Stimulated activated CD4-positive, alpha-beta T cell treated with anti-CD3 and anti-CD28 coated beads, Interleukin-2, amount 100 ng/mL, for 24 hours (primary cell): ENCODE results near the gene MAML3.

Experiments used
- DNase-seq, 2 donors: peaks; one replicate each; pipeline ENCODE4 v3.0.0-alpha.2; 2020

Gene MAML3

DNA sequence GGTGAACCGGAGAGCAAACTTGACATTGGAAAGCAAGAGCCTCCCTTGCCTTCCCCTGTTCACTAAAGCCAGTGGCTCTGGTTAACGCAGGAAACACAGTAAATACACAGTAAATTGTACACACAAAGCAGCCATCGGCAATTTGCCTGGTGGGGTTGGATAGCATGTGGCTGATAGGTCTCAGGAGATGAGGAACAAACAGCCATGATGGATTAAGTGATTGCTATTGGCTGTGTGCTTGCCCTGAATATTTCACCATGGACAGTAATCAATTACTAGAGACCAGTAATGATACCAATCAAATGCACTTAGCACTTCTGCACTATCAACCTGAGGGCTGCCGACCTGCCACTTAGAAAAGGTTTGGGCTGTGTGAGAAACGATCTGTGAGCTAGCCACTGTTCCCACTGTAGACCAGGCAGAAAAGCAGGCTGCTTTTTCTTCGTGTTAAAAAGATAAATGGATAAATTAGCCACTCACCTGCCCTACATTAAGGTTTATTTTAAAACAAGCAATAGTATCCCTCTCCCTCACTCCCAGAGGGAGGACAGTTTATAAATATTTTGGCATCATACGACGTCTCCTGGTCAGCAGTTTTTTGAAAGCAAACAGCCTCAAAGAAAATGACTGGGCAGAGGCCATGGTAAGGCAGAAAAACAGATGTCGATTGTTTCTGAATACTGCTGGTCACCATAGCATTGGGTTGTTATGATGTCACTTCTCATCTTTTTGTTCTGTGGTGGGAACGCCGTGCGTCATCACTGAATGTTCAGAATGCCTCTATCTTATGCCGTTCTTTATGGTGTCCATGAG, 167.1 kb downstream of the MAML3 start:
- no peak for DNase-seq

DNA sequence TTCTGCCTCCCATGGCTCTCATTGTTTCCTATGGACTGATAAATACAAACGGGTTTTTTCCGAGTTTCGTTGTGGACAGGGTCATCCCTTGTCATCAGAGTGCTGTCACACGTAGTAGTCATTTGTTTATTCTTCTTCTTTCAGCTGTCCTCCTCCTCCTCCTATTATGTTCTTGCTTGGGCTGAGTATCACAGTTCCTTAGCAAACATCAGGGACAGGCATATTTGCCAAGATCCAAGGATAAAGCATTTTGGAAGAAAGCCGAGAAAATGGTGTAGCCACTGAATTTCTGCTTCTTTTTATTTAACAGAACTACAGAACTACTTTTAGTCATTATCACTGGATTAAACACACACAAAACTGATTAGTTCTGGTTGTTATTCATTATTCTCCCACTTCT, 167.9 kb downstream of the MAML3 start:
- no peak for DNase-seq

DNA sequence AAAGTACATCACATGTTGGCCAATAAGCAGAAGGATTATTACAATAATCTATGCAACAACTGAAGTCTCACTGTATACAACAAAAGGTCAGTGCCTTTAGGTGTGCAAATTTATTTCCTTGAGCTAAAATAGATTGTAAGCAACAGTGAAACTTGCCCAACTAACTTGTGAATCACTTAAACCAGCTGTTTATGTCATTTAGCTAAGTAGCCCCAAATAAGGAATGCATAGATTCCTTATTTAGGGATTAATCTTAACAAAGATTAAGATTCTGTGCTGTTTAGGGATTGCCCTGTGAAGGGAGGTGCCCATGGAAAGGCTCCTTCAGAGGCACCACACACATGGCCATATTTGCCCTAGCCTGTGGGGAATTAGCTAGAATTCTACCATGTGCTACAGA, 168.6 kb downstream of the MAML3 start:
- no peak for DNase-seq

DNA sequence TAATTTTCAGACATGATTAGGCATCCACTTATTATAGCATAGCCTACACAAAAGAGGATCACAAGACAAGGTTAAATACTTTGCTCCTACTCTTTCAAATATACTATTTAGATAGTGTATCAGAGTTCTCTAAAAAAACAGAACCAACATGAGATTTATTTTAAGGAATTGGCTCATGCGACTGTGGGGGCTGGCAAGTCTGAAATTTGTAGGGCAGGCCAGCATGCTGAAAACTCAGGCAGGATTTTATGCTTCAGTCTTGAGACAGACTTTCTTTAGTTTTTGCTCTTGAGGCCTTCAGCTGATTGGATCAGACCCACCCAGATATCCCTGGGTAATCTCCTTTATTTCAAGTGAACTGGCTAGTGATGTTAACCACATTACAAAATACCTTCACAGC, 169.5 kb downstream of the MAML3 start:
- no peak for DNase-seq

DNA sequence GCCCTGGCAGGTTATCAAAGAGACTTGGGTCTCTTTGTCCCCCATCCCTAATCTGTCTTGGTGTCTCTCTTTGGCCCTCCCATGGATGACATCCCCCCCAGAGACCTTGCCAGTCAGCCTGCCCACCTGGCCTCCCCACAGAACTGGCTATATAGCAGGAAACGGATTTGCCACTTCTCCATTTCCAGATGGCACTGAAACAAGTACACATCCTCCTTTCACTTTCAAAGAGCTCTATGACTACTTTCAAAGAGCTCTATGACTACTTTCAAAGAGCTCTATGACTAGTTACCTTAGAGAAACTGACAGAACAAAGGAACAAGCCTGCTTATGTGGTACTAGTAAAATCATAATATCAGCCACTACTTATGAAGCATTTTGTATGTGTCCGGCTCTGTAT, 175.3 kb downstream of the MAML3 start:
- no peak for DNase-seq

DNA sequence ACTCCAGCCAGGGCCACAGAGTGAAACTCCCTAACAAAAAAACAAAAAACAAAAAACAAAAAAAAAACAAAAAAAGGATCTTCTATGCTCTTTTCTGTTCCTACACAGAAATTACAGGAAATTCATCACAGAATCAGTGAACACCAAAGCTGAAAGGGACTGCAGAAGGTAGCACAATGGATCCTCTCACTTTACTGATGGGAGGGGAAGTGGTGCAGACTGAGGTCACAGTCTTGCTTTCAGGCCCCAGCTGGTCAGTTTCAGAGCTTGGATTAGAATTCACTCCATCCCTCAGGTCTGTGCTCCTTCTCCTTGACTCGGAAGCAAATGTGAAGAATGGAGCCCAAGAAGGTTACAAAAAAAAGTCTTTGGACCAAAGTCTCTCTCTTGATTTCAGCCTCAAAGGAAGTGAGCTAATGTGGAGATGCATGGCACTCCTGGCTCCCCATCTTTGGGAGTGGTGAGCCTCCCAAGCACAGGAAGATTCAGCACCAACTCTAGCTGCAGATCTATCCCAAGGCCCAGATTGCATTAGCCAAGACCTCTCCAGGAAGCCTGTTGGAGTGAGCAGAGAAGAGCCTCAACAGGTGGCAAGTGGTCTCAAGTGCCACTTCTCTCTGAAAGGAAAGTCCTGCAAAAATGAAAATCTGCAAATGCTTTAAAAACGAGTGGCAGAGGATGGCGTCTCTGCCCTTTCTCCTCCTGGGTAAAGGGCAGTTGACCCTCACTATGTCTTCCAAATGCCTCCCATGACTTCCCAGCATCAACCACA, 176.0 kb downstream of the MAML3 start:
- DNase-seq, result no peak

DNA sequence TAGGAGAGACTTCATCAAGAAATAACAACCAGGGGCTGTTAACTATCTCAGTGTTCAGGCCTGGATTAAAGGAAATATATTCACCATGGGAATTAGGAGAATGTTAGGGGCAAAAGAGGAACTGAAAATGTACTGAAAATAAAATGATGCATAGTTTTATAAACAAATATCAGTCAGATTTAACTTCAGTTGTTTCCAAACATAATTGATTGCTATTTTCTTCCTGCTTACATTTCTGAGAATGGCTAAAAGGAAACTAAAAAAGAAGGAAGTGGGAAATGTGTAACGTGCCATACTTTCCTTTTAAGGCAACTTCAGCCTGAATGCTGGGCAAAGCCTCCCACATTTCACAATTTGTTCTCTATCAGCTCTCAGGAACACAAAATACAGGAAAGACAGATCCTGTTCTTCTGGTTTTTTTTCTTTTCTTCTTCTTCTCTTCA, 178.1 kb downstream of the MAML3 start:
- no peak for DNase-seq

DNA sequence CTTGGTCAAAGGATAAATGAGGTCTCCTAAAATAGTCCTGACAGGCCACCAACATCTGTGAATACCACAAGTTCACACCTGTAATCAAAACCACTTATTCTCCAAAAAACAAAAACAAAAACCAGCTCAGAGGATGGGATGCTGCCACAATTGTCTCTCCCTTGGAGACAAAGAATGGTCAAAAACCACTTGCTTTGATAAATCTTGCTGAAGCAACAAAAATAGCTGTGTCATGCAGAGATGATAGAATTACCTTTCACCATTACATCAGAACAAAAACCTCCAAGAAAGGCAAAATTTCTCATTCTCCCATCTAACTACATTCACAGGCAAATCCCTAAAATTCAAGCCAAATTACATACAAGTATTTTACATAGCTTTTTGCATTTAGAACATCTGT, 180.4 kb downstream of the MAML3 start:
- DNase-seq, result no peak

DNA sequence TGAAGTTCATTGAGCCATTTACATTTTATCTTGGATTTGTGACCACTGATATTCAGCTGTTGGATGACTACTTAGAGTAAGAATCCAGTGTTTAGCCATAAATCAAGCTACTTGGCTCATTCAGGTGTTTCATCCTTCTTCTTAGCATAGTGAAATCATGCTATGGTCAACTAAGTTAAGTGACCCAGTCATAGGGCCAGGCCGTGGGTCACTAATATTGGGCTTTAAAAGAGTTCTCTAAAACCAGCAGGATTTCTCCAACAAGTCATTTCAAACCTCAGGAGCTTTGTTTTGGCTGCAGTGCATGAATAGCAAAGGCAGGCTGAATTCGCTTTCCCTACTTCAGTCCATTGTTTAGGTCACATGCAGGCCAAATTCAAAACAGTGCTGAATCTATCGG, 181.0 kb downstream of the MAML3 start:
- no peak for DNase-seq

DNA sequence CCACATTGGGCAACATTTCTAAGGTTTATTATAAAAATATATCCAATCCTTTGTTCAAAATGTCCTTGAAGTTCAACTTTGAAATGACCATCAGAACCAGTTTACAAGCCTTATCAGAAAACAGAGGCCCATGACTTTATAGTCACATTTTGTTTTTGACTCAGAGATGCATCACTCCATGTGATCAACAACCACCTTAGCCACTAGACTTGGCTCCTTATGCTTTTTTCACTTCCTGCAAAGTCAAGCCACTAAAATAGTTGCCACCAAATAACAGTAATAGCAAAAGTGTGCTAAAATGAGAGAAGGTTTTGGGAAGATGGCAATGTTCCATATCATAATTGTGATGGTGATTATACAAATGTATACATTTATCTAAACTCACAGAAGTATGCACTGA, 181.7 kb downstream of the MAML3 start:
- no peak for DNase-seq

DNA sequence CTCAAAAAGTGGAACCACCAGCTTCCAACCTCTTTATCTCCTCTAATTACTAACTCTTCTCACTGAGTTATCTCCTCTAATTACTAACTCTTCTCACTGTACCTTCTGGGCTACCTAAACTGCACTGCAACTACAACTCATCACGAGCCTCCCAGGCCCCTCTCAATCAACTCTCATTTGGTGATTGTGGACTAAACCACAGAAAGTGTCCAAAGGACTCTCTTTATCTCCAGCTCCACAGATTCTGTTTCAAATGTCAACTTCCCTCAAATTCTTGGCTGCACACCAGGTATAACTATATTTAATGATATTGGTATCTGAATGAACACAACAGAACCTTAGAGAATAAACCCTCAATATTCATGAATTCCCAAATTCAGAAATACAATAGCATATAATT, 182.9 kb downstream of the MAML3 start:
- DNase-seq, result no peak

DNA sequence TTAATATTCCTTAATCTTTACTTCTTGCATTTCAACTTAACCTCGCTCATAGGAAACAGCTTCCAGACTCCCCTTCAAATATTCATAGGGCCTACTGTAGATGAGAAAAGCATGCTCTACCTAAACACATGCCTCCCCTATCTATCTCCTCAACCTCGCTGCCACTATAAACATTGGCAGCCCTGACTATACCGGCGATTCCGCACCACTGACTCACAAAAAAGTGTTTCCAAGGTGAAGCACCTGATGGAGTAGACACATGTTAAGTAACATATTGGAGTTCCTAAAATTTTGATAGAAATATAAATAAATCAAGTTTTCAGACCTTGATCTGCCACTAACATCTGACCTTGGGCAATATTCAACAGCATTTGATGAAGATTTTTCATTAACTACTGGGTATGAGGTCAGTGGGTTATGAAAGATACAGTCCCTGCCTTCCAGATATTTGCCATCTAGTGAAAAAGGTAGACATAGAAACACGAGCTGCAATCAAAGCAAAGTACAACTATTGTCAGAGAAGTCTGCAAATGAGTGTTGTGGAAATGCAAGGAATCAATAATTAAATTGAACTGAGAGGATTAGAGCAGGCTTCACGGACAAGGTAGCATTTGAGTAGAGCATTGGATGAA, 184.2 kb downstream of the MAML3 start:
- DNase-seq, result no peak

DNA sequence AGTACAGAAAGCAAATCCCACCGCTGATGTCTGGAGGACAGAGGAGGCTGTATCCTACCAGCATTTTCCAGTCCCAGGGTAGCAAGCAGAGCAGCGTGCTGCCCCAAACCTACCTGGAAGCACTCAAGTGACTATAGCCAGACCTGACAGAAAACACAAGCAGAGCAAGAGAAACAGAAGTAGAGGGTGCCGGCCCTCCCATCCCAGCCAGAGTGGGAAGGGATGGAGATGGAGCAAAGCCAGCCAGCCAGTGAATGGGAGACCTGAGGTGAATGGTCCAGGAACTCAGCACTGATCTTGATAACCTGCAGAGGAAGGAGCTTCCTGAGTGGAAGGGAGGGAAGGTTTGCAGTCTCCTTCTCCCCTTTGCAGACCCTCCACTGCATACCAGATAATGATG, 185.2 kb downstream of the MAML3 start:
- DNase-seq, result no peak

DNA sequence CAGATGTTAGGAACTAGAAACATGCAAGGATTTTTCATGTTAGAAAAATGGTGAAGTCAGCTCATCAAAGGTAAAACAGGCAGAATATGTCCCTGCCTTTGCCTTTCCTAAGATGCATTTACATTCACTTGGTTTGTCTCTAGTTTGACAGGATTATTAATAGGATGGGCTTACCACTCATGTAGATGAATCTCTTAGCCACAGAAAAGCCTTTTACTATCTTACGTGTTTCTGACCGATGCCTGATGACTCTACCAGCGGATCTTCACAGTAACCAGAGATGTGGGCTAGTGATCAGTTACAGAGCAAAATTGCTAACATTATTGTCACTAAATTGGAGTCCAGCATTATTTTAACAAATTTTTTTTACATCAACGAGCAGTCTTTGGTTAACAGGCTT, 187.6 kb downstream of the MAML3 start:
- no peak for DNase-seq

DNA sequence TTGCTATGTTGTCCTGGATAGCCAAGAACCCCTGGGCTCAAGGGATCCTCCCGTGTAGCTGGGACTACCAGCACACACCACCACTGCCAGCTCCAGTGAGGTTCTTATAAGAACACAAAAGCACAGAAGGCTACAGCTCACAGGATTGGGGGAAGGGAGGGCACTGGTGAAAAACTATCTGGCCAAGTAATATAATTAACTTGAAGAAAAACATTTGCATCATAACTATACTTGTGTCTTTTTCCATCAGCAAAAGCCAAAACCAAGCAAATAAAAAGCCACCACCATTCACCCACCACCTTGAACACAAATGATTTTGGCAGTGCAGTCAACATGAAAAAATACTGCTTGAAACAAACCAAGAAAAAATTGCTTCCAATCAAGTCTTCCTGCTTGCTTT, 188.2 kb downstream of the MAML3 start:
- no peak for DNase-seq

DNA sequence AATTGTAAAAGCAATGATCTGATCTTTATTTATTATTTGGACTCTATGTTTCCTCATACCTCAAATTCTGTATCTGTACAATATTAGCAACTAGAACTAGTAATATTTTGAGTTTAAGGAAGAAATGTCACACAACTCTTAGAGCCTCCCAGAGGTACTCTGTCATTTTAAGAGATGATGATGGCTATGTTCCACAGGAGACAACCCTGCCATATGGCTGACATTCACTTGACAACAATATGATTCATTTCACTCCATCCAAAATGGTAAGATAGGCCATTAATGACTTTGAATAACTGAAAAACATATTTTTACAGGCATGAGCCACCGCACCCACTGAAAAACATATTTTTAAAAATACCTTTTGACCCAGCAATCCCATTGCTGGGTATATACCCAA, 190.3 kb downstream of the MAML3 start:
- DNase-seq, result no peak

DNA sequence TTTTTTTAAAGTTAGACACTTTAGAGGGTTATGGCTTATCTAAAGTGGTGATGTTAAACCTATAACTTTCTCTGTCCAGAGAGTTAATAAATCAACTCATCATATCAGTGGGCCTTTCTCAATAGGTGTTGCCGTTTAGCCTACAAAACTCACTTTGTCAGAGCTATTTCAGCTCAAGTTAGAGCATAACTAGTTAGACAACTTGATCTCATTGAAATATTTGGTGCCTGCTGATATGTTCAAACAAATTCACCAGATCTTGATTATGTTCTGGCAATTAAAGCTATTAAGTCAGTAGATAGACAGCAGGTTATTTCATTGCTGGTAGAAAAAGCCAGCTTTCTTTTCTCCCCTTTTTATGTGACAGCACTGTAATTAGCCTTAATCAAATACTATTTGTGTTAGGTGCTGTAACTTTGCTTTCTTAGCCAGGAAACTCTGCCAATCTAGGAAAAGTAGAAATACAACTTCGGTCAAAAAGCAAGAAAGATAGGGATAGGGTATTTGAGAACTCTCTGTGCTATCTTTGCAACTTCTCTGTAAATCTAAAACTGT, 191.8 kb downstream of the MAML3 start:
- DNase-seq, result no peak

DNA sequence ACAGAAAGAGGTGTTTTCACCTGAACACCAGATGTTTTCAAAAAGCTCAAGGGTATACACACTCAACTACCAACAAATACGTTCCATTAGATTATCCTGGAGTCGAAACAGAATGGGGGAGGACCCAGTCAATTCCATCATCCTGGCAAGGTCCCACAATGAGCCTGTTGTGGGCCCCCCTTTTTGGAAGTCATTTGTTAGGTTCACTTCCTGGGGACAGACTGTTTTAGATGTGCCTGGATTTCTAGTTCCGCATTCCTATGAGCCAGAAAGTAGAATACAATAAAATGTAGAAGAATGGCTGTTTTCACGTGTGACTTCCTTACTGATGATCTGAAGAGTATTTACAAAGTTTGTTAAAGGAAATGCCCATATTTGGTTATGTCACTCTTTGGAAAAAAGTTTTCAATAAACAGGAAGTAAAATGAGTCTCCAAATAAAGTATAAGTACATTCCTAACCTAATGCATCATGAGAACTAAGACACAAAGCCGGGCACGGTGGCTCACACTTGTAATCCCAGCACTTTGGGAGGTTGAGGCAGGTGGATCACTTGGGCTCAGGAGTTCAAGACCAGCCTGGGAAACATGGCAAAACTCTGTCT, 192.5 kb downstream of the MAML3 start:
- no peak for DNase-seq

DNA sequence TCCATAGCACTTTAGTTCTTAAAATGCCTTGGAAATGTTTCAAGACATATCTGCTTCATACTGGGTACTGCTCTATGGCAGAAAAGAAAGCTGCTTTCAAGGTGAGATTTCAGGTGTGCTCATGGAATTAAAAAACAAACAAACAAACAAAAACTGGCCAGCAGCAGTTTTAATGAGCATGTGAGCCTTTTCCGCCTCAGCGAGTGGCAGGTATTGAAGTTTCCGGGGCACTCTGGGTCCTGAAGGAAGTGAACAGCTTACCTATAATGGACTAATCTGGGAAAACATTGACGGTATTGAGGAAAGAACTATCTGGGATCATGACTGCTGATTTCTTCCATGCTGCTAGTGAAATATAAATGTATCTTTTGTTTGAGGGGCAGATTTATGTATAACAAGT, 194.6 kb downstream of the MAML3 start:
- no peak for DNase-seq

DNA sequence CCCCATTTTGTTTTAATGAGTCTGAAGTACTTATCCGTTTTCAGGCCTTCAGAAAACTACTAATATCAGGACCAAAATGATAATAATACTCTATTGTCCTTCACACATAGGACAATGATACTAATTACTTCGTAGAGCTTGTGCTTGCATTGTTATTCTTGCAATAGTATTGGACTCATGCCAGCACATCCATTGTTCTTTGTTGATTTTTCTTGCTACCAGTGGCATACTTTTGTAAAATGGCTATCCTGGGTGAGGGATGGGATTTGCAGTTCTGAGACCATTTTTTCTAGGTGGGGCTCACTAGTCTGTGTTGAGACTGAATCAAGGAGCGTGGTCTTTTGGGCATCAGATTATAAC, 195.3 kb downstream of the MAML3 start:
- no peak for DNase-seq

DNA sequence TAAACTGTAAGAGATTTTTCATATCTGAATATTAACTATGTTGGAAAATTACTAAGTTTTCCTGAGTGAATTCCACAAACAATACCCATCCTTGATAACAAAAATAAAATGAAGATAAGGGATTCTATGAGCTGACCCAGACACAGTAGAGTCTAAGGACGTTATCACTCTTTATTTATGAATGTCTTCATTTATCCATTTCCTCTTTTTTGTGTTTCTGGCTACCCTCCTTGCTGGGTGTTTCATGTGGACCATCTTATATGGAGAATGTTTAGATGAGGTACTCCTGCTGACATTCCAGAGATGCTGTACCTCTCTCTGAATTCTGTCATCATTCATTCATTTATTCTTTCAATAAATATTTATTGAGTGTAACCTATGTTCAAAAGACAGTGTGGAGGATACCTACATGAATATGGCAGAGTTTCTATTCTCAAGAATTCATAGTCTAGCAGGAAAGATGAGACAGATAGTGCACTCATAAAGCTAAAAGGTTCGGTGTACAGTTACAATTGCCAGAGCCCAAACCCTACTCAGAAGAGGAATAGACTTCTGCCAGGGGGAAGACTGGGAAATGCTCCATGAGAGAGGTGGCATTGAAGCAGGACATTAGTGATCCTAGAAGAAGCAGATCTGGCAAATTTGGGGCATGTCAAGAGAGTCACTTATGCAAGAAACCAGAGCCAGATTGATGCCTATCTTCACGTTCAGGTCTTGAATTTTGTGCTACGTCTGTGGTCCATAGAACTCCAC, 195.8 kb downstream of the MAML3 start:
- no peak for DNase-seq

DNA sequence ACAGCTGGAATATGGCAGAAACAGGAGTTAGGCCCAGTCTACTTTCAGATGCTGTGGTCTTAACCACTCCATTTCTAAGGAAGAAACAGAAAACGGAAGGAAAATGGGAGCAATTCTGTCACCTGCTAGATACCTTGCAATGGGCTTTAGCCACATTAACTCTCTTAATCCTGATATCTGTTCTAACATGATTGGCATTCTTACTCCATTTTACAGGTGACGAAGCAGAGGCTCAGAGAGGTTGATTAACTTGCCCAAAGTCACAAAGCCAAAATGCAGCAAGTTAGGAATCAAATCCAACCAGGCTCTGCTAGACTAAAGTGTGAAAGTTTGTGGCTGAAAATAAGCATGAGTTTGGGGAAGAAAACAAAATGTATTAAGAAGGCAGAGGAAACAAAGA, 196.9 kb downstream of the MAML3 start:
- no peak for DNase-seq
